H9 (cell line): Measurements from ENCODE around the gene ZNF142. TPM values are rescaled to one million over a fixed set of nuclear protein-coding genes. Genes with fewer than 3 reads are reported as not detected.

Source experiments
- DNase-seq: peaks from one replicate; pipeline ENCODE4 v3.0.0-alpha.2; 2017
- H2AFZ ChIP-seq: one replicate; pipeline ENCODE4 v1.6.1; 2013; ENCODE audit warnings: mild to moderate bottlenecking, low read length, control low read depth, moderate library complexity
- H2AK5ac ChIP-seq: 2 replicates; pipeline ENCODE4 v1.6.1; 2013; ENCODE audit warnings: low read length, control low read depth, mixed read lengths; ENCODE audit not compliant: insufficient read length
- H2BK120ac ChIP-seq: one replicate; pipeline ENCODE4 v1.6.1; 2013; ENCODE audit warnings: low read depth, mild to moderate bottlenecking, low read length, control low read depth, inconsistent platforms; ENCODE audit not compliant: poor library complexity, severe bottlenecking
- H2BK12ac ChIP-seq: 2 replicates; pipeline ENCODE4 v1.6.1; 2013; ENCODE audit warnings: low read length, control low read depth, mixed read lengths, low read depth; ENCODE audit not compliant: insufficient read length
- H2BK15ac ChIP-seq: 2 replicates; pipeline ENCODE4 v1.6.1; 2013; ENCODE audit warnings: low read depth, low read length, control low read depth
- H2BK20ac ChIP-seq: one replicate; pipeline ENCODE4 v1.6.1; 2013; ENCODE audit warnings: low read depth, mild to moderate bottlenecking, low read length, control low read depth, inconsistent platforms; ENCODE audit not compliant: poor library complexity, severe bottlenecking
- H2BK5ac ChIP-seq: 2 replicates; pipeline ENCODE4 v1.6.1; 2013; ENCODE audit warnings: low read length, control low read depth, mixed read lengths; ENCODE audit not compliant: insufficient read length
- H3K14ac ChIP-seq: 2 replicates; pipeline ENCODE4 v1.6.1; 2013; ENCODE audit warnings: low read length, control low read depth; ENCODE audit not compliant: insufficient read depth
- H3K18ac ChIP-seq: 2 replicates; pipeline ENCODE4 v1.6.1; 2013; ENCODE audit warnings: low read depth, mild to moderate bottlenecking, mixed read lengths, low read length, control low read depth; ENCODE audit not compliant: insufficient read length
- H3K23ac ChIP-seq: 2 replicates; pipeline ENCODE4 v1.6.1; 2013; ENCODE audit warnings: low read length, control low read depth, mixed read lengths, low read depth; ENCODE audit not compliant: insufficient read length
- H3K23me2 ChIP-seq: 2 replicates; pipeline ENCODE4 v1.6.1; 2013; ENCODE audit warnings: low read depth, mild to moderate bottlenecking, mixed read lengths, low read length, control low read depth; ENCODE audit not compliant: insufficient read length, poor library complexity, severe bottlenecking
- H3K27ac ChIP-seq: 2 replicates; pipeline ENCODE4 v1.5.1; 2013; ENCODE audit warnings: low read length, control low read depth, mixed read lengths, low read depth; ENCODE audit not compliant: insufficient read length
- H3K27me3 ChIP-seq: 2 replicates; pipeline ENCODE4 v1.6.1; 2013; ENCODE audit warnings: low read length, control low read depth, inconsistent platforms; ENCODE audit not compliant: insufficient read depth
- H3K4ac ChIP-seq: 2 replicates; pipeline ENCODE4 v1.6.1; 2013; ENCODE audit warnings: low read depth, mild to moderate bottlenecking, control low read depth, inconsistent platforms, low read length, moderate library complexity
- H3K4me1 ChIP-seq: 2 replicates; pipeline ENCODE4 v1.6.1; 2013; ENCODE audit warnings: low read length, control low read depth, inconsistent platforms; ENCODE audit not compliant: insufficient read depth
- H3K4me2 ChIP-seq: 2 replicates; pipeline ENCODE4 v1.6.1; 2013; ENCODE audit warnings: low read length, control low read depth, mixed read lengths; ENCODE audit not compliant: insufficient read length, insufficient read depth
- H3K56ac ChIP-seq: 2 replicates; pipeline ENCODE4 v1.6.1; 2013; ENCODE audit warnings: low read depth, mild to moderate bottlenecking, mixed read lengths, low read length, control low read depth; ENCODE audit not compliant: insufficient read length
- H3K79me1 ChIP-seq: 2 replicates; pipeline ENCODE4 v1.6.1; 2013; ENCODE audit warnings: low read depth, mild to moderate bottlenecking, moderate library complexity, low read length, control low read depth, inconsistent platforms; ENCODE audit not compliant: insufficient read depth, poor library complexity, severe bottlenecking
- H3K79me2 ChIP-seq: 2 replicates; pipeline ENCODE4 v1.6.1; 2013; ENCODE audit warnings: low read length, control low read depth, inconsistent platforms; ENCODE audit not compliant: insufficient read depth
- H3K9ac ChIP-seq: 2 replicates; pipeline ENCODE4 v1.6.1; 2013; ENCODE audit warnings: low read length, control low read depth, mixed read lengths; ENCODE audit not compliant: insufficient read length; ENCODE audit errors: extremely low read depth
- H3K9me3 ChIP-seq: one replicate; pipeline ENCODE4 v1.6.1; 2013; ENCODE audit warnings: low read depth, low read length, inconsistent platforms; ENCODE audit not compliant: control insufficient read depth
- H3T11ph ChIP-seq: one replicate; pipeline ENCODE4 v1.6.1; 2013; ENCODE audit warnings: mild to moderate bottlenecking, low read length, control low read depth, inconsistent platforms
- H4K20me1 ChIP-seq: one replicate; pipeline ENCODE4 v1.6.1; 2013; ENCODE audit not compliant: control insufficient read depth, insufficient read length, insufficient read depth
- H4K5ac ChIP-seq: 2 replicates; pipeline ENCODE4 v1.6.1; 2013; ENCODE audit warnings: low read depth, mild to moderate bottlenecking, mixed read lengths, low read length, control low read depth; ENCODE audit not compliant: insufficient read length
- H4K8ac ChIP-seq: replicated peaks from 2 replicates; pipeline ENCODE4 v1.6.1; 2013; ENCODE audit warnings: low read length, control low read depth, mixed read lengths, low read depth; ENCODE audit not compliant: insufficient read length
- H4K91ac ChIP-seq: 2 replicates; pipeline ENCODE4 v1.6.1; 2013; ENCODE audit warnings: low read depth, mild to moderate bottlenecking, moderate library complexity, mixed read lengths, low read length, control low read depth; ENCODE audit not compliant: insufficient read length
- H3K27ac Mint-ChIP-seq, 3 experiments: 2 replicates in 2 of 3; 3 replicates in 1 of 3; pipeline ENCODE4 v1.8.0; 2020 to 2021; ENCODE audit warnings: mixed read lengths in 3 of 3, mild to moderate bottlenecking in 1 of 3, moderate library complexity in 1 of 3
- H3K27me3 Mint-ChIP-seq: 2 replicates; pipeline ENCODE4 v1.8.0; 2021; ENCODE audit warnings: low read depth, mild to moderate bottlenecking, moderate library complexity, mixed read lengths
- H3K36me3 Mint-ChIP-seq, 3 experiments: 2 replicates in 2 of 3; 3 replicates in 1 of 3; pipeline ENCODE4 v1.8.0; 2020 to 2021; ENCODE audit warnings: low read depth in 3 of 3, mixed read lengths in 3 of 3; ENCODE audit not compliant: insufficient read depth in 1 of 3
- H3K4me1 Mint-ChIP-seq, 2 experiments: 2 replicates each; pipeline ENCODE4 v1.8.0; 2020; ENCODE audit warnings: mixed read lengths in 2 of 2
- H3K4me3 Mint-ChIP-seq, 2 experiments: 2 replicates in 1 of 2; 3 replicates in 1 of 2; pipeline ENCODE4 v1.8.0; 2020 to 2021; ENCODE audit warnings: mild to moderate bottlenecking in 2 of 2, mixed read lengths in 2 of 2, moderate library complexity in 1 of 2
- H3K9me3 Mint-ChIP-seq, 2 experiments: 2 replicates in 1 of 2; 3 replicates in 1 of 2; pipeline ENCODE4 v1.8.0; 2020; ENCODE audit warnings: mild to moderate bottlenecking in 2 of 2, mixed read lengths in 2 of 2, moderate library complexity in 1 of 2
- WGBS: extraction: QIAGEN DNeasy Blood & Tissue Kit; methylation state at CpG from one replicate; pipeline ENCODE4 v1.1.7; 2013; ENCODE audit warnings: missing lambda C conversion rate, low lambda C conversion rate, mixed read lengths; ENCODE audit not compliant: insufficient read length; ENCODE audit errors: extremely low coverage; 5-methylcytosine and 5-hydroxymethylcytosine counted together
- total RNA-seq: library from RNA; stranded (reverse); gene quantifications from 2 replicates; pipeline ENCODE4 v1.2.1, GENCODE V29; 2021
- TF ChIP-seq, protein P1 (sequence below): fragments of 200-600 bp; sonication (generic); conservative IDR thresholded peaks from 3 replicates; pipeline ENCODE4 v1.8.0; 2021; ENCODE audit warnings: antibody characterized with exemption, mild to moderate bottlenecking

Gene ZNF142
- total RNA-seq, 1 experiment from 2014 or later: 43.4 TPM

- Histone ChIP-seq H4K5ac (no peak overlapping the region), H3K4ac (no peak overlapping the region), H2BK20ac (no peak overlapping the region), H3K27me3 (no peaks in the 10 kb centered on the region), H3K14ac (no peak overlapping the region), H3K56ac (no peak overlapping the region), H3K9ac (no peak overlapping the region), H3K18ac (no peak overlapping the region), H4K8ac (no peak overlapping the region), H2BK12ac (no peak overlapping the region), H2BK5ac (no peak overlapping the region), H4K20me1 (no peaks in the 10 kb centered on the region), H3K79me2 (no peaks in the 10 kb centered on the region), H4K91ac (no peak overlapping the region), H3K23me2 (no peaks in the 10 kb centered on the region), H3K27ac (no peak overlapping the region), H2BK120ac (no peak overlapping the region), H3K9me3 (no peaks in the 10 kb centered on the region), H3K4me2 (no peak overlapping the region), H2AFZ (no peak overlapping the region), H3K4me1 (no peaks in the 10 kb centered on the region), H2BK15ac (no peak overlapping the region), H3K79me1 (no peaks in the 10 kb centered on the region), H3T11ph (no peak overlapping the region), H3K23ac (no peak overlapping the region), H2AK5ac (no peak overlapping the region)
- TF ChIP-seq, protein P1, sequence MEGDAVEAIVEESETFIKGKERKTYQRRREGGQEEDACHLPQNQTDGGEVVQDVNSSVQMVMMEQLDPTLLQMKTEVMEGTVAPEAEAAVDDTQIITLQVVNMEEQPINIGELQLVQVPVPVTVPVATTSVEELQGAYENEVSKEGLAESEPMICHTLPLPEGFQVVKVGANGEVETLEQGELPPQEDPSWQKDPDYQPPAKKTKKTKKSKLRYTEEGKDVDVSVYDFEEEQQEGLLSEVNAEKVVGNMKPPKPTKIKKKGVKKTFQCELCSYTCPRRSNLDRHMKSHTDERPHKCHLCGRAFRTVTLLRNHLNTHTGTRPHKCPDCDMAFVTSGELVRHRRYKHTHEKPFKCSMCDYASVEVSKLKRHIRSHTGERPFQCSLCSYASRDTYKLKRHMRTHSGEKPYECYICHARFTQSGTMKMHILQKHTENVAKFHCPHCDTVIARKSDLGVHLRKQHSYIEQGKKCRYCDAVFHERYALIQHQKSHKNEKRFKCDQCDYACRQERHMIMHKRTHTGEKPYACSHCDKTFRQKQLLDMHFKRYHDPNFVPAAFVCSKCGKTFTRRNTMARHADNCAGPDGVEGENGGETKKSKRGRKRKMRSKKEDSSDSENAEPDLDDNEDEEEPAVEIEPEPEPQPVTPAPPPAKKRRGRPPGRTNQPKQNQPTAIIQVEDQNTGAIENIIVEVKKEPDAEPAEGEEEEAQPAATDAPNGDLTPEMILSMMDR: no peak
- H3K4me1 Mint-ChIP-seq: peaks cover 7 to 8% of the 10 kb centered on the region in 2 experiments
- peaks cover 4 to 44% (median 35%) of the 10 kb centered on the region in 3 experiments; a peak in 6 of 7 replicates for H3K36me3 Mint-ChIP-seq
- no peak overlapping the region for H3K4me3 Mint-ChIP-seq
- peak overlapping the region in 1 of 3 experiments; percentile 81; a peak in 1 of 7 replicates for H3K27ac Mint-ChIP-seq
- H3K27me3 Mint-ChIP-seq: no peaks in the 10 kb centered on the region
- no peak for DNase-seq
- no CpG with 5 or more reads among the region's 8 CpGs for WGBS
- H3K9me3 Mint-ChIP-seq: no peaks in the 10 kb centered on the region
Measured at GRCh38 chr2:218698885-218699284, 39.5 kb upstream of the ZNF142 start.
